ENCODE measurements around the gene ZFYVE26.

GRCh38 chr14:67748312-67748711 lies 68.1 kb downstream of the ZFYVE26 start:
- no peak for TF ChIP-seq CTCF (IDR thresholded peaks at IDR 0.05)
- TF ChIP-seq EP300 (IDR thresholded peaks at IDR 0.05; ENCODE audit: low read depth), result no peak
